ENCODE measurements around the gene PDC. TPM values are rescaled to one million over a fixed set of nuclear protein-coding genes. Genes with fewer than 3 reads are reported as not detected.

Gene PDC
- total RNA-seq, 1 donor from 2014 or later, result not detected

- DNase-seq (ENCODE audit: low spot score in 2 of 2, unreplicated experiment in 2 of 2), result no peak
- Mint-ChIP-seq H3K4me1 (peaks cover 3% of the 10 kb centered on the region), H3K36me3 (no peaks in the 10 kb centered on the region), H3K27me3 (ENCODE audit: low read depth) (no peaks in the 10 kb centered on the region), H3K4me3 (no peak overlapping the region), H3K27ac (no peak overlapping the region), H3K9me3 (peaks cover 4% of the 10 kb centered on the region)
- TF ChIP-seq CTCF (IDR thresholded peaks at IDR 0.05; ENCODE audit: unreplicated experiment), result no peak
Observed at GRCh38 chr1:186492531-186493291, 31.8 kb upstream of the PDC start.

- H3K9me3 Mint-ChIP-seq, result peaks cover 4% of the 10 kb centered on the region
- no peak overlapping the region for H3K4me3 Mint-ChIP-seq
- H3K27ac Mint-ChIP-seq, result no peak overlapping the region
- TF ChIP-seq CTCF (IDR thresholded peaks at IDR 0.05; ENCODE audit: unreplicated experiment), result no peak
- no peaks in the 10 kb centered on the region for H3K36me3 Mint-ChIP-seq
- DNase-seq (ENCODE audit: low spot score in 2 of 2, unreplicated experiment in 2 of 2), result no peak
- no peaks in the 10 kb centered on the region for H3K27me3 Mint-ChIP-seq (ENCODE audit: low read depth)
- H3K4me1 Mint-ChIP-seq, result peaks cover 3% of the 10 kb centered on the region
Observed at GRCh38 chr1:186491336-186491735, 30.4 kb upstream of the PDC start.

- no peak for DNase-seq (ENCODE audit: low spot score in 2 of 2, unreplicated experiment in 2 of 2)
- no peaks in the 10 kb centered on the region for H3K36me3 Mint-ChIP-seq
- no peak for TF ChIP-seq CTCF (IDR thresholded peaks at IDR 0.05; ENCODE audit: unreplicated experiment)
- no peak overlapping the region for H3K27ac Mint-ChIP-seq
- peaks cover 4% of the 10 kb centered on the region for H3K9me3 Mint-ChIP-seq
- H3K4me3 Mint-ChIP-seq, result no peak overlapping the region
- peaks cover 4% of the 10 kb centered on the region for H3K4me1 Mint-ChIP-seq
- no peaks in the 10 kb centered on the region for H3K27me3 Mint-ChIP-seq (ENCODE audit: low read depth)
Observed at GRCh38 chr1:186487163-186487562, 26.2 kb upstream of the PDC start.

- H3K4me3 Mint-ChIP-seq, result no peak overlapping the region
- TF ChIP-seq CTCF (IDR thresholded peaks at IDR 0.05; ENCODE audit: unreplicated experiment), result no peak
- H3K4me1 Mint-ChIP-seq, result peaks cover 10% of the 10 kb centered on the region
- DNase-seq (ENCODE audit: low spot score in 2 of 2, unreplicated experiment in 2 of 2), result no peak
- H3K27me3 Mint-ChIP-seq (ENCODE audit: low read depth), result no peaks in the 10 kb centered on the region
- no peaks in the 10 kb centered on the region for H3K36me3 Mint-ChIP-seq
- no peaks in the 10 kb centered on the region for H3K9me3 Mint-ChIP-seq
- no peak overlapping the region for H3K27ac Mint-ChIP-seq
Observed at GRCh38 chr1:186486061-186486460, 25.1 kb upstream of the PDC start.

GRCh38 chr1:186483561-186483960 is 22.6 kb upstream of the PDC start:
- no peaks in the 10 kb centered on the region for H3K36me3 Mint-ChIP-seq
- no peaks in the 10 kb centered on the region for H3K27me3 Mint-ChIP-seq (ENCODE audit: low read depth)
- H3K27ac Mint-ChIP-seq, result no peak overlapping the region
- no peak for TF ChIP-seq CTCF (IDR thresholded peaks at IDR 0.05; ENCODE audit: unreplicated experiment)
- no peaks in the 10 kb centered on the region for H3K9me3 Mint-ChIP-seq
- peaks cover 19% of the 10 kb centered on the region for H3K4me1 Mint-ChIP-seq
- H3K4me3 Mint-ChIP-seq, result no peak overlapping the region
- no peak for DNase-seq (ENCODE audit: low spot score in 2 of 2, unreplicated experiment in 2 of 2)
